IPS-18c (cell line): ENCODE measurements around the gene SGMS1.
"Not testable (repeated sequence)": the region's sequence is repeated elsewhere in the genome, so short reads cannot be mapped to it uniquely, and the experiment has no call there.

ENCODE experiments used
- H3K4me3 ChIP-seq: 2 replicates; pipeline ENCODE4 v1.7.0; 2013; ENCODE audit warnings: low read depth, mild to moderate bottlenecking, low read length, moderate library complexity; ENCODE audit not compliant: insufficient read depth
- H3K9me3 ChIP-seq: one replicate; pipeline ENCODE4 v1.6.1; 2013; ENCODE audit warnings: mild to moderate bottlenecking, low read length, moderate library complexity; ENCODE audit not compliant: control insufficient read depth, insufficient read depth

SGMS1 gene

DNA sequence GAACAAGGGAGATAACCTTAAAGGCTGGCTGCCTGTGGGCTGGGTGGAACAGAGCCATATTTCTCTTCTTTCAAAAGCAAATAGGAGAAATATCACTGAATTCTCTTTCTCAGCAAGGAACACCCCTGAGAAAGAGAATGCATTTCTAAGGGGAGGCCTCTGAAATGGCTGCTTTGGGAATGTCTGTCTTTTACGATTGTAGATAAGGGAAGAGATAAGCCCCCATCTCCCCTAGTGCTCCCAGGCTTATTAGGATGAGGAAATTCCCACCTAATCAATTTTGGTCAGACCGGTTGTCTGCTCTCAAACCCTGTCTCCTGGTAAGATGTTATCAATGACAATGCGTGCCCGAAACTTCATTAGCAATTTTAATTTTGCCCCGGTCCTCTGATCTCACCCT lies 178.0 kb downstream of the SGMS1 start:
- not testable (repeated sequence) for H3K4me3 ChIP-seq, H3K9me3 ChIP-seq

DNA sequence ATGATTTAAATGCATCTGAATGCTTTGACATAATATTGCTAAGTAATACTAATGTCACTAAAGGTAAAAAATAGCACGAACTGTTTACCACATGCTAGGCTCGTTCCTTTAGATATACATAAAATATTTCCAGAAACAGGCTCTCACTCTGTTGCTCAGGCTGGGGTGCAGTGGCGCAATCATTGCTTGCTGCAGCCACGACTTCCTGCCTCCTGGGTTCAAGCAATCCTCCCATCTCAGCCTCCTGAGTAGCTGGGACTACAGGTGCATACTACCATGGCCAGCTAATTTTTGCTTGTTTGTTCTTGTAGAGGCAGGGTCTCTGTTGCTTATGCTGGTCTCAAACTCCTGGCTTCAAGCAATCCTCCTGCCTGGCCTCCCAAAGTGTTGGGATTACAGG lies 183.3 kb downstream of the SGMS1 start:
- no peaks in the 10 kb centered on the region for H3K9me3 ChIP-seq
- no peak overlapping the region for H3K4me3 ChIP-seq

DNA sequence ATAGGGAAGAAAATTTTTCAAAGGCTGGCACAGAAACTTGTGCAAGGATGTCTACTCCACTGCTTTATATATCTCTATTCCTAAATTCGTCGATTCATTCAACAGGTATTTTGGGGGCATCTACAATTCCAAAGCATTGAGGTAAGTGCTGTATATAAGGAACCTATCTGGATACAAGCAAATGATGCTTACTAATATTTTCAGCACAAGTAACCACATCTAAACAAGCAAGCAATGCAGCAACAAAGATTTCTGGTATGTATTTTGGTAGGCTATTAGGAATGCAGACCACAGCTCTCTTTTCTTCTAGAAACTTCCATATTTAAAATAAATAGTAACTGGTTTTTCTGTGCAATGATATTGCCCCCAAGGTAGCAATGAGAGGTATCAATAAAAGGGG lies 183.9 kb downstream of the SGMS1 start:
- no peak overlapping the region for H3K4me3 ChIP-seq
- H3K9me3 ChIP-seq: no peaks in the 10 kb centered on the region

DNA sequence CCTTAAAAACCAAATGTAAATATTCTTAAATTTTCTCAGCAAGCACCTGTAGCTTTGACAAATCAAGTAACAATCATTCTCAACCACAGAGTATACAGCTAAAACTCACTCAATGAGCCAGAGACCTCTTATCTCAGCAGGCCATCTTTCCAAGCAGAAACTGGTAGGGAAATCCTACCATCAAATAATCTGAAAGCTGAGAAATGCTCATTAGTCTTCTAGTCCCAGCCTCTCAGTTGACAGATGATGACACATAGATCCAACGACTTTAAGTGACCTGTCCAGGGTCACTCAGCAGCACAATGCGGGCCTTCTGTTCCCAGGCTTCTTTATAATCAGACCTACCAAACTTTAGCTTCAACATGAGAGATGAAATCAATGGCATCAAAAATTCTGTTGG lies 184.6 kb downstream of the SGMS1 start:
- no peaks in the 10 kb centered on the region for H3K9me3 ChIP-seq
- H3K4me3 ChIP-seq: no peak overlapping the region

DNA sequence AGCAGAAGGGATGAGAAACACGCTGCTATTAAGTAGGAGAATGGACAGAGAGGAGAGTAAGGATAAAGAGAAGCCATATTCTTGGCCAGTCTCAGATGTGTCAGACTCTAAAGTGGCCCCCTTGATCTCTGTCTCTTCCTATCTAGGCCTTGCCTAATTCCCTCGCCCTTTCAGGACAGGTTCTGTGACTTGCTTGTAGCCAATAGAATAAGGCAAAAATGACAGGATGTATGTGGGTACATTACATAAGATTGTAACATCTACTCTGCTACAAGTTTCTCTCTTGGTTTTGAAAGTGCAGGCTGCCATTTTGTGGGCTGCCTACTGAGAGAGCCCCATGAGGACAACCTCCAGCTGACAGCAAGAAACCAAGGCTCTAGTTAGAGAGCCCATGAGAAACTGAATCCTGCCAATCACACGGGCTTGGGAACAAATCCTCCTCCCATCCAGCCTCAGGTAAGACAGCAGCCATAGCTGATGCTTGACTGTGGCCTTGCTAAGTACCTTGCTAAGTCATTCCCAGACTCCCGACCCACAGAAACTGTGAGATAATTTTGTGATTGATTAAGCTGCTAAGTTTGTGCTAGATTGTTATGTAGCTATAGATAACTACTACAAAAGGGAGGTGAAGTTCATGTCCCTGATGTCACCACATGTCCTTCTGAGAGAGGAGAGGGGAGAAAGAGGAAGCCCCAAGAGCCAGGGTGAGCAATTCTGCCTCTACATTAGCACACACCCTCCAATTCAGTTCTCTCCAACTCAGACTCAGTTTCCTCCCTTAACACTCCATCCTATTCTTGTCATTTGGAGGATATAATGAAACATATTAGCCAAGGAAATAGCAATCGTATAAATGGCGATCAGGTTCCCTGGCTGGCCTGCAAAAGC lies 185.5 kb downstream of the SGMS1 start:
- H3K4me3 ChIP-seq: no peak overlapping the region
- no peaks in the 10 kb centered on the region for H3K9me3 ChIP-seq

DNA sequence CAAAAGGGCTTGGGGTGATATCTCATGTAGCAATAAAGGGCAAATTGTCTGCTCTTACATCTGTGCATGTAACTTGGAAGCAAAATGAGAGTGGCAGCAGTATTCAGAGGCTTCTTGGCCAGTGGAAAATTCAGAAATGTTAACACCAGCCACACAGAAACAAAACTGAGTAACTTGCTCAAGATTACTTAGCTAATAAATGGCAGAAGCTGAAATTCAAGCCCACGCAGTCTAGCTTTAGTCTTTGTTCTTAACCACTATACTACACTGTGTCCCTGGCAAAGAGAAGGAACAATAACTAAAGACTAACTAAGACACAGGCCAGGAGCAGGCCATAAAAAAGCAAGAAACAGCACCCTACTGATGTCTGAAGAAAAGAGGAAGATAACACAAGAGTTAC lies 186.5 kb downstream of the SGMS1 start:
- no peaks in the 10 kb centered on the region for H3K9me3 ChIP-seq
- H3K4me3 ChIP-seq: no peak overlapping the region

DNA sequence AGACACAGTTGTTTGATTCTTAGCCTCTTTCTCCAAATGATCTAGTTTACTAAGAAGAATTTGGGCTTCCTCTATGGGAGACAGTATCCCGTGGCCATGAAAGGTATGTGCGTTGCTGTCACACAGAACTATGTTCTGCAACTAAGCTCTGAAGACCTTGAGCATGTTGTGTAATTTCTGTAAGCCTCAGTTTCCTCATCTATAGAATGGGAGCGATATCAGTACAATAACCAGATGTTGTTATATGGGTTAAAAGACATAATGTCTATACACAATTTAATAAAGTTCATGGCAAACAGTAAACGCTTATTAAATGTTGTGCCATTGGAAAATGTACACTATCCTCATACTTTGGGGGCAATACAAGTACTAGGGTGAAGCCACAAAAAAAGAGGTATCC lies 187.0 kb downstream of the SGMS1 start:
- H3K9me3 ChIP-seq: no peaks in the 10 kb centered on the region
- no peak overlapping the region for H3K4me3 ChIP-seq

DNA sequence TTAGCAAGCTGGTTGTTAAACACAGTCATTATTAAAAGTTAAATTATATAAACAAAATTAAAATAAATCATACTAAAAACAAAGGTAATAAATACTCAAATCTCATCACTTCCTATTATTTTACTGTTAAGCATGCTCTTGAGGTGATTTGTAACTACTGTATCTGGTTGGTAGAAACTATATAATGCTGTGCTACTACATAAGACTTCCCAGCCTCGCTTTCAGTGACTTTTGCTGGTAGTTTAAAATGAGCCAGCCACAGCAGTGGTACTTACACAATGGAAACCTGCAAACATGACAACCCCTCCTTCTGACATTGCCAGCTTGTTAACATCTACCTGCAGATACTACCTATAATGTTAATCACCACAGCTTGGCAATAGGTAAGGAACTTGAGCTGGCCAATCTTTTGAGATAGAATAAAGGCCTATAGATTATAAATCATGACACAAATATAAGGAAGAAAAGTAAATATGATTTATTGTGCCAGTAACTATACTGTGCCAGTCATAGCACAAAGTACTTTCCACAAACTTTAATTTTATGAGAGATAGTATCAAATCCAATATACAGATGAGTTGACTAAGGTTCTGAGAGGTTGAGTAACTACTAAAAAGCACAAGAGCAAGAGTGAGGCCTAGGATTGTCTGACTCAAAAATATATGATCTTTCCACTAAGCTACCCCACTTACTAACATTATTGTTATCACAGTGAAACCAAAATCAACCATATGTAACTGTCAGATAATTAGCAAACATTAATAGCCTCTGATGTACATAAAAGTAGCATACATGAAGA lies 191.3 kb downstream of the SGMS1 start:
- no peak overlapping the region for H3K4me3 ChIP-seq
- no peaks in the 10 kb centered on the region for H3K9me3 ChIP-seq

DNA sequence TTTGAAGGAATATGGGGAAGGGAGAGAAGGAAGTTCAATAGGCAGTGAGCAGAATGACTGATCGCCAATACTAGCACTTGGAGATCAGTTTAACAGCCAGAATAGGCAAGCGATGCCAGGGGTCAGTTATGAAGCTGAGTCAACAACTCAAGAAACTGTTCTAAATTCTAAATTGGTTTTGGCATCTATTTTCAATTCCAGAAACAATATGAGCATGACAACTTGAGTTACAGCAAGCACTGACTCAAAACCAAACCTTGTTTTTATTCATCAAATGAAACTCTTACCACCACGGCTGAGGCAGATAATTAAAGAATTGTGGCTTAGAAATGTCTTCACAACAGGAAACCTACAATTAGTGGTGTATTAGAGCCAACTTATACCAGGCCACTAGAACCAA lies 192.0 kb downstream of the SGMS1 start:
- Histone ChIP-seq H3K4me3 (no peak overlapping the region), H3K9me3 (no peaks in the 10 kb centered on the region)

DNA sequence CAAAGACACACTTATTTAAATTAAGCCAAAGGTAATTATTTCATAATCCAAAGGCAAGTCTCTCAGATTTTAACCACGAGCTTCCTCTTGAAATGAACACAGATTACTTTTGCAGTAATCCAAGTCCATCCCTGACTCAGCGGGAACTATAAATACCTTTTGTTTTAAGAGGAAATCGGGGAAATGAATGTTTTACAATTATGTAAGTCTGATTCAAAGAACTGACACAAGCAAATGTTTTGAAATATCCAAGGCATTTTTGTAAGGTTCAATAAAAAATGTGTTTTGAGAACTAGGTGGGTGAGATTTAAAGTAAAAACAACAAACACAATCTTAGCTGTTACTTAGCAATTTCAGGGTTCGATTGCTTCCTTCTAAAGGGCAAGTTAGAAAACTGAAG lies 192.6 kb downstream of the SGMS1 start:
- Histone ChIP-seq H3K4me3 (no peak overlapping the region), H3K9me3 (no peaks in the 10 kb centered on the region)

DNA sequence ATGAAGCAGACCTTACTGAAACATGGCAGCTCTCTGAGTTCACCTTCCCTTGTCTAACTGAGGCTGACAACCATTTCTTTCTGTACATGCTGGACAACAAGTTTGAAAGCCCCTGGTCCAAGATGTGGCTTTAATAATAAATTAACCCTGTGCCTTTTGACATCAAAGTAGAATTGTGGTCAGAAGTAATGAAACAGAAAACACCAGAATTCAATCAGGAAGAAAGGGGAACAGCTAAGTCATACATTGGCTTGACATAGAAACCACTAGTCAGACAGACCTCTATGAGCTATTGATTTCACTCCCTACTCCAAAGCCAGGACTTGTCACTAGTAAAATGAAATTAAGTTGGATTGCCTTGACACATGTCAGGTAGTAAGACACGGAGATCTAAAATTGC lies 197.3 kb downstream of the SGMS1 start:
- no peak overlapping the region for H3K4me3 ChIP-seq

DNA sequence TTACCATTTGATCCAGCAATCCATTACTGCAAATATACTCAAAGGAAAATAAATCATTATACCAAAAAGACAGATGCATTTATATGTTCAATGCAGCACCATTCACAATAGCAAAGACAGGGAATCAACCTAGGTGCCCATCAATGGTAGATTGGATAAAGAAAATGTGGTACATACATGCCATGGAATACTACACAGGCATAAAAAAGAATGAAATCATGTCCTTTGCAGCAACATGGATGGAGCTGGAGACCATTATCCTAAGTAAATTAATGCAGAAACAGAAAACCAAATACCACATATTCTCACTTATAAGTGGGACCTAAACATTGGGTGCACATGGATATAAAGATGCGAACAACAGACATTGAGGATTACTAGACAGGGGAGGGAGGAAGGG lies 198.5 kb downstream of the SGMS1 start:
- H3K9me3 ChIP-seq: not testable (repeated sequence)

More for the DNA sequence above, 197.3 kb downstream of the SGMS1 start:
- no peaks in the 10 kb centered on the region for H3K9me3 ChIP-seq

DNA sequence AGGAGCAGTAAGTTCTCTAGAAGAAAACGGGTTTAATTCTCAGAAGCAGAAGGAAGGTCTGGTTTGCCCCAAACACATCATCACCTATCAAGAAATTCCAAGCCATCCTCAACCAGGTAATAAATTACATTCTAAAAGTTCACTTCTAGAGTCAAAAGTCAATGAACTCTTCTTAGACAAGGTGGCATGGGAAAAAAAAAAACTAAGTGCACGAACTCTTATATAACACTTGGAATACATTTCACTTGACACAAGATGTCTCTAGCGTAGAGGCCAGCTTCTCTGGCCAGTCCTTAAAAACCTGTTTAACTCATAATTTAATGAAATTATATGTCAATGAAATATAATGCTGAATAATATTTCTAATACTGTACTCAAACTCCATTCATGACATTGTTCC lies 200.3 kb downstream of the SGMS1 start:
- H3K4me3 ChIP-seq: no peak overlapping the region
- no peaks in the 10 kb centered on the region for H3K9me3 ChIP-seq

More for the DNA sequence above, 198.5 kb downstream of the SGMS1 start:
- not testable (repeated sequence) for H3K4me3 ChIP-seq

DNA sequence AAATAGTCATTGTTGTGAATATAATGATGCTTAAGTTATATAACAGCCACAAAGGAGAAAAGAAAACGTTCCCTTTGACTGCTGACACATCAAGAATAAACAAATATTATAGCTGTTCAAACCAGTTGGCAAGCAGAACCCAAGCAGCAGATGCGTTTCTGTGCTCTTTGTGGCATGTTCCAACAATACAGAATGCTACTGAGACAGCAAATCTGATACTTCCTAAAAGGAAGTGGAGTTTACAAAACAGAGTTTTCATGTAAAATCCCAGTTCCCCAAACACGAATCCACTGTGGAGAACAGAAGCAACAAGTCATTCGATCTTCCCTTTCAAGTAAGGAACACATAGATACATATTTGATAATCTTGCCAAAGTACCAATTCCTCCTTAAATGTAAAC lies 201.5 kb downstream of the SGMS1 start:
- Histone ChIP-seq H3K9me3 (no peaks in the 10 kb centered on the region), H3K4me3 (no peak overlapping the region)

DNA sequence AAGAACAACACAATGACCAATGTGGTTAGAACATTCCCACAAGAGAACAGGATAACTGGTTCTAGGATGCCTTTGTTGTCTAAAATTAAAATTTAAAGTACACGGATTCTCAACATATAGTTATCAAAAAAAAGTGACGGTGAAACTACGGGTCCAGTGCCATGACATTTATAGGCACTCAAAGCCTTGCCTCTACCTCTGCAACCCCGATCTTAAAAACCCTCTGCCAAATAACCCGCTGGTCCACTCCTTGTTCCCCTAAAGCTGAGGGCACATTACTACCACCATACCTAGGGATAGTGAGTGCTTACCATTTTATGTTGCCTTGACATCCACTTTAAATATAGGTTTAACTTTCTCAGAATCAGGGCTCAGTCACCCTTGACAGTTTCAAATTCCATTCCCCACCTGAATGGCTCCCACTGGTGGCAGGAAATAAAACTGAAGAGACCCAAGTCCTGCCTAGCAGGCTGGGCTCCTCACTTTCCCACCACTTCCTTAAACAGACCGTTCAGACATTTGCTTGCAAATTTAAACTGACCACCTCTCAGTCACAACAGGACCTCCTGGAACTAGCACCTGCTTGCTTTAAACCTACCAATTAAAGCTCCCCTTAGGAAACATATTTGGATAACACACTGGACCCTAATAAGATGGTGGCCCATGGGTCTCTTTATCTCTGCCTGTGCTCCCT lies 202.6 kb downstream of the SGMS1 start:
- Histone ChIP-seq H3K4me3 (no peak overlapping the region), H3K9me3 (no peaks in the 10 kb centered on the region)

DNA sequence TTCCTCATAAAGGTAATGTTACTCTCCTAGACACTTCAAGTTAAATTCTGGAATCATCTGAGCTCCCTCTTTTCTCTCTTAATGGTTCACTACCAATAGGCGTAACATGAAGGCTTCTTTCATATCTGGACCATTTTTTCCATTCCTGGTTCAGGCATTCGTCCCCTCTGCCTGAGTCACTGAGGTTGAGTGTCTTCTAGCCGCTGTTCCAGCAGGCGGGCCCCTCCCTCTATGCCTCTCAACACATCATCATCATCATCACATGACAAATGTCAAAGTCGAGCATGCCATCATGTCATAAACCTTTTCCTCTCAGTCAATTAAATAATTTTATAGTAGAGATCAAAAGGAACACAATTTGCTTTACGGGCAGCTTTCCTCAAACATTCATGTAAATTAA lies 203.6 kb downstream of the SGMS1 start:
- no peak overlapping the region for H3K4me3 ChIP-seq
- no peaks in the 10 kb centered on the region for H3K9me3 ChIP-seq

DNA sequence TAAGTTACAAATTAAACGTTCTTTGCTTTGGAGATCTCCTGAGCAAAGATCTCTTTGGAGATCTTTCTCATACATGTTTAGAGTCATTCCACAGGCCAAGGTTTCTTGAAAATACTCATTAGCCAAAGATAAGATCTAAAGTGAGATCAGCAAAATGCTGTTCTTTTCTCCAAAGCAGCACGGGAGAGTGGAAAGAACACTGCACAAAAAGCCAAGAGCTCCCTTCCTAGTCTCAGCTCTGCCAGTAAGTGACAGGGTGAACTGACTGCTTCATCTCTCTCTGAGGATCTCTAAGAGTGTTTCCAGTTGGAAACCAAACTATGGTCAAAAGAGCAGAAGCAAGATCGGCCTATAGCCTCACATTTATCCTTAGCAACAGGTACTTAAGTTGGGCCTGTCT lies 204.0 kb downstream of the SGMS1 start:
- Histone ChIP-seq H3K9me3 (no peaks in the 10 kb centered on the region), H3K4me3 (no peak overlapping the region)

DNA sequence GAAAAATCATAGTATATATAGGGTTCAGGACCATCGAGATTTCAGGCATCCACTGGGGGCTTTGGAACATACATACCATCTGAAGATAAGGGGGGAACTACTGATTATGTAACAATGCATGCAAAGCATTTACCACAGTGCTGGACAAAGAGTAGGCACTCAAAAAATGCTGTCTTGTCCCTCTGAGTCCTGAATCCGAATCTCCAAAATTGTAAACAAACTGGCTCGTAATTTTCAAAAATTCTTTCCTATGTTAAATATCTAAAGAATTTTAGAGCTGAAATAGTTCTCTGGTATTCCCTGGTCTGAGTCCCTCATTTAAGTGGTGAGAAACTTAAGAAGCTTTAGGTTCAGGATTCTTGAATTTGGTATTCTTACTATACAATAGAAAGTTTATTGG lies 204.7 kb downstream of the SGMS1 start:
- no peaks in the 10 kb centered on the region for H3K9me3 ChIP-seq
- H3K4me3 ChIP-seq: no peak overlapping the region
